Measurements from ENCODE around the gene CFB. TPM values are rescaled to one million over a fixed set of nuclear protein-coding genes. Genes with fewer than 3 reads are reported as not detected.

Gene CFB
- total and polyA plus RNA-seq, 2 of the 13 experiments (the other 11 are each of a cell fraction or from before 2014, with no cell fraction given), result 171 to 513 TPM

GRCh38 chr6:31896856-31897611 is 48.9 kb upstream of the CFB start:
- in situ Hi-C loops (cut with HindIII; ENCODE audit: extremely low pct_ligation_motif_present, low pct_unique_long_range_greater_than_20kb), result no loop called here
- ATAC-seq (peak; percentile 6), FAIRE-seq (no peak), DNase-seq (ENCODE audit: low spot score) (no peak)
- Histone ChIP-seq H3K9ac (ENCODE audit: insufficient read depth, low read depth, low read length) (peak overlapping the region; percentile 84), H3K36me3 (replicated peaks in 1 of 2; ENCODE audit: control insufficient read depth in 1 of 2, insufficient read depth in 2 of 2, low read length in 2 of 2) (peaks cover 19 to 28% of the 10 kb centered on the region in 2 experiments), H3K4me1 (ENCODE audit: insufficient read depth, low read length) (peaks cover 35% of the 10 kb centered on the region), H4K20me1 (ENCODE audit: insufficient read depth, low read length) (no peaks in the 10 kb centered on the region), H3K27me3 (ENCODE audit: control insufficient read depth in 1 of 2, insufficient read depth in 2 of 2, low read length in 2 of 2) (peaks cover 0 to 7% of the 10 kb centered on the region in 2 experiments; a peak in 1 of 5 replicates), H2AFZ (ENCODE audit: low read length) (no peak overlapping the region), H3K9me3 (ENCODE audit: low read length) (no peaks in the 10 kb centered on the region), H3K79me2 (ENCODE audit: insufficient read depth, low read length) (peaks cover 26% of the 10 kb centered on the region), H3K27ac (ENCODE audit: extremely low read length, insufficient read depth, low read length) (peak overlapping the region; percentile 69), H3K4me3 (replicated peaks in 1 of 3; ENCODE audit: insufficient read depth in 1 of 3, low read depth in 2 of 3, low read length in 3 of 3) (peak overlapping the region; percentile 89 to 100 (median 96)), H3K4me2 (ENCODE audit: low read depth, low read length) (peak overlapping the region; percentile 97)
- CTCF ChIA-PET (ENCODE audit: low intra/inter-chr PET ratio, low total read pairs), result no interaction called here
- POLR2A ChIA-PET, result interaction anchor here (0.6 to 4.7 kb wide), 18 partner anchors 11 to 241 kb away, joined by 3 to 41 read pairs (median 8); partner anchors contain the start of genes APOM, CFB, DXO and HSPA1B
- no TSS peak for BruUV-seq (replicated peaks)
- intact Hi-C loops (cut with micrococcal nuclease; ENCODE audit: unreplicated experiment), result loop anchor here (2.0 to 5.0 kb wide), 2 partner anchors 32 to 65 kb away; no protein-coding TSS in a partner anchor
- WGBS (ENCODE audit: low lambda C conversion rate), result 4% methylated on average over 8 of the region's 62 CpGs
- TF ChIP-seq ZNF317 (CRISPR knock-in tag; IDR thresholded peaks at IDR 0.05), result no peak
- no peak for TF ChIP-seq ZBTB39 (CRISPR knock-in tag; IDR thresholded peaks at IDR 0.05)
- TF ChIP-seq TEAD3 (CRISPR knock-in tag; optimal IDR thresholded peaks at IDR 0.05; ENCODE audit: borderline replicate concordance), result no peak
- no peak for TF ChIP-seq ZNF329 (CRISPR knock-in tag; IDR thresholded peaks at IDR 0.05; ENCODE audit: low read depth)
- TF ChIP-seq POGZ (CRISPR knock-in tag; IDR thresholded peaks at IDR 0.05), result no peak
- TF ChIP-seq POLR2AphosphoS5 (IDR thresholded peaks at IDR 0.05; ENCODE audit: low read depth, low read length), result no peak
- no peak for TF ChIP-seq ZNF337 (CRISPR knock-in tag; IDR thresholded peaks at IDR 0.05; ENCODE audit: borderline replicate concordance, low read depth)
- TF ChIP-seq ZBTB42 (CRISPR knock-in tag; IDR thresholded peaks at IDR 0.05), result no peak
- TF ChIP-seq TIGD3 (CRISPR knock-in tag; IDR thresholded peaks at IDR 0.05; ENCODE audit: borderline replicate concordance), result no peak
- TF ChIP-seq HDAC1 (CRISPR knock-in tag; IDR thresholded peaks at IDR 0.05), result peak; percentile 26; the same call in 1 of the 2 replicates
- TF ChIP-seq, protein P1, sequence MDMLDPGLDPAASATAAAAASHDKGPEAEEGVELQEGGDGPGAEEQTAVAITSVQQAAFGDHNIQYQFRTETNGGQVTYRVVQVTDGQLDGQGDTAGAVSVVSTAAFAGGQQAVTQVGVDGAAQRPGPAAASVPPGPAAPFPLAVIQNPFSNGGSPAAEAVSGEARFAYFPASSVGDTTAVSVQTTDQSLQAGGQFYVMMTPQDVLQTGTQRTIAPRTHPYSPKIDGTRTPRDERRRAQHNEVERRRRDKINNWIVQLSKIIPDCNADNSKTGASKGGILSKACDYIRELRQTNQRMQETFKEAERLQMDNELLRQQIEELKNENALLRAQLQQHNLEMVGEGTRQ (IDR thresholded peaks at IDR 0.05; ENCODE audit: low read depth, low read length), result no peak
- TF ChIP-seq, protein P1 (CRISPR knock-in tag; IDR thresholded peaks at IDR 0.05; ENCODE audit: borderline replicate concordance), result peak; percentile 18; the same call in 1 of the 2 replicates
- no peak for TF ChIP-seq SAFB2 (CRISPR knock-in tag; IDR thresholded peaks at IDR 0.05; ENCODE audit: borderline replicate concordance, low read depth)
- TF ChIP-seq RAD21 (CRISPR knock-in tag; IDR thresholded peaks at IDR 0.05), result peak; percentile 6; the same call in 1 of the 2 replicates
- no peak for TF ChIP-seq ZFP1 (CRISPR knock-in tag; IDR thresholded peaks at IDR 0.05)
- no peak for TF ChIP-seq SIX1 (CRISPR knock-in tag; IDR thresholded peaks at IDR 0.05; ENCODE audit: borderline replicate concordance)
- no peak for TF ChIP-seq NR2F1 (CRISPR knock-in tag; IDR thresholded peaks at IDR 0.05)
